ENCODE measurements around the gene LPGAT1. TPM values are rescaled to one million over a fixed set of nuclear protein-coding genes. Genes with fewer than 3 reads are reported as not detected.

LPGAT1 gene
- total RNA-seq, 1 donor from 2014 or later = 34.7 TPM

DNA sequence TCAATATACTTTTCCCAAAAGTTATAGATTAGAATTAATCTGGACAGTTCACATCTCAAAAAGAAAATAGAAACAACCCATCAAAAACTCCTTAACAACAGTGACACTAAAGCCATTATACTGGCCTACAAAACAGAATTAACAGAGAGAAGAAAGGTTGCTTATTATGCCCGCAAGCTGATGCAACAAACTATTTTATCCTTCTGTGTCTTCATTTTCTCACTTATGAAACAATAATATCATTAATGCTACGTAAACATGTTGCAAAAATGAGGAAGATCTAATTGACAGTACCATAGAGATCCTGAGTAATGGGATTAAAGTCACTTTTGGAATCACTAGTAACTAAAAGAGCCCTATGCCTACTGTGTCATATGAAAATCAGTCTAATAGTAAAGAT, 32.6 kb downstream of the LPGAT1 start:
- no peaks in the 10 kb centered on the region for H3K27me3 Mint-ChIP-seq (ENCODE audit: unreplicated experiment)
- no peak for DNase-seq (ENCODE audit: low spot score)
- no peaks in the 10 kb centered on the region for H3K4me1 Mint-ChIP-seq (ENCODE audit: unreplicated experiment)
- H3K36me3 Mint-ChIP-seq (ENCODE audit: low read depth, unreplicated experiment) = peaks cover 24% of the 10 kb centered on the region
- no peaks in the 10 kb centered on the region for H3K9me3 Mint-ChIP-seq (ENCODE audit: unreplicated experiment)
- no peak overlapping the region for H3K4me3 Mint-ChIP-seq (ENCODE audit: unreplicated experiment)
- TF ChIP-seq CTCF (IDR thresholded peaks at IDR 0.05; ENCODE audit: unreplicated experiment) = no peak
- no peak overlapping the region for H3K27ac Mint-ChIP-seq (ENCODE audit: unreplicated experiment)

GRCh38 chr1:211791979-211792378, 38.6 kb downstream of the LPGAT1 start:
- Mint-ChIP-seq H3K27me3 (ENCODE audit: unreplicated experiment) (no peaks in the 10 kb centered on the region), H3K27ac (ENCODE audit: unreplicated experiment) (no peak overlapping the region), H3K4me1 (ENCODE audit: unreplicated experiment) (no peaks in the 10 kb centered on the region), H3K36me3 (ENCODE audit: low read depth, unreplicated experiment) (peaks cover 9% of the 10 kb centered on the region), H3K4me3 (ENCODE audit: unreplicated experiment) (no peak overlapping the region), H3K9me3 (ENCODE audit: unreplicated experiment) (no peaks in the 10 kb centered on the region)
- no peak for DNase-seq (ENCODE audit: low spot score)
- no peak for TF ChIP-seq CTCF (IDR thresholded peaks at IDR 0.05; ENCODE audit: unreplicated experiment)

DNA sequence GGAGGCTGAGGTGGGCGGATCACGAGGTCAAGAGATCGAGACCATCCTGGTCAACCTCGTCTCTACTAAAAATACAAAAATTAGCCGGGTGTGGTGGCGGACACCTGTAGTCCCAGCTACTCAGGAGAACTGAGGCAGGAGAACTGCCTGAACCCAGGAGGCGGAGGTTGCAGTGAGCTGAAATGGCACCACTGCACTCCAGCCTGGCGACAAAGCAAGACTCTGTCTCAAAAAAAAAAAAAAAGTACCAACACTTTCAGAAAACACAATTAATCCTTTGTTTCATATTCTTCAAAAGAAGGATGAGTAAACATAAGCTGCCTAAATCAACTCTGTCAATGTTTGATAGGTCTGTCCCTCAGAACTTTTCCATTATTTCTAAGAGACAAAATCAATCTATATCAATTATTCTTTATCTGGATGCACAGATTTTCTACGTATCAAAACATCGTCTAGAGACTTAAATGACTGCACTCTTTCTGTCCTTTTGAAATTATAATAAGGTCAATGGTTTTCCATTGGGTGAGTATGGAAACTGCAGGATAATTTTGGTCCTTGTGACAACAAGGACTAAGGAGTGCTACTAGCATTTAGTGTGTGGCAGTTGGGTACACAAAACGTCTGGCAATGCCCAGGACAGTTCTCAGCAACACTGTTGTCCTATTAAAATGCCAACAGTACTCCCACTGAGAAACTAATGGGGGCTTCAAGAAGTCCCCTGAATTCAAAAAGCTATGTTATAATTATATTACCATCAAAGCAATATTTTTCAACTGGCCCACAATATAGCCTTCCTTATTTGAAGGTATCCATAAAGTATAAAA, 40.7 kb downstream of the LPGAT1 start:
- H3K36me3 Mint-ChIP-seq (ENCODE audit: low read depth, unreplicated experiment) = peaks cover 9% of the 10 kb centered on the region
- H3K9me3 Mint-ChIP-seq (ENCODE audit: unreplicated experiment) = no peaks in the 10 kb centered on the region
- no peak for TF ChIP-seq CTCF (IDR thresholded peaks at IDR 0.05; ENCODE audit: unreplicated experiment)
- no peaks in the 10 kb centered on the region for H3K27me3 Mint-ChIP-seq (ENCODE audit: unreplicated experiment)
- no peak overlapping the region for H3K27ac Mint-ChIP-seq (ENCODE audit: unreplicated experiment)
- no peak overlapping the region for H3K4me3 Mint-ChIP-seq (ENCODE audit: unreplicated experiment)
- no peaks in the 10 kb centered on the region for H3K4me1 Mint-ChIP-seq (ENCODE audit: unreplicated experiment)
- no peak for DNase-seq (ENCODE audit: low spot score)

DNA sequence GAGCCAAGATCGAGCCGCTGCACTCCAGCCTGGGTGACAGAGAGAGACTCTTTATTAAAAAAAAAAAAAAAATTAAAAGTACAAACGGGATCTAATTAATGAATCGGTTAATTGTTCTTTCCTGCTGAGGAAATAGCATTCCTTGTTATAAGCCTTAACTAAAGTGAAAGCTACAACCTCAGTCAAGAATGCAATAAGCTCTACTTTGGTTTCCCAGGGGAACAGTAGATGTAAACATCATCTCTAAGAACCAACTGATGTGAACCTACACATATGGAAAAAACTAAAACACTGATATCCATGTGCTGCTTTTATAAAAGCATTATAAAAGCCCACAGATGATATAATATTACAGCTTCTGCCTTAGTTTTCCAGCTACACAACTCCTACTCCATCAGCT, 41.9 kb downstream of the LPGAT1 start:
- Mint-ChIP-seq H3K27ac (ENCODE audit: unreplicated experiment) (no peak overlapping the region), H3K4me1 (ENCODE audit: unreplicated experiment) (peaks cover 5% of the 10 kb centered on the region), H3K36me3 (ENCODE audit: low read depth, unreplicated experiment) (peaks cover 9% of the 10 kb centered on the region), H3K27me3 (ENCODE audit: unreplicated experiment) (no peaks in the 10 kb centered on the region), H3K9me3 (ENCODE audit: unreplicated experiment) (no peaks in the 10 kb centered on the region), H3K4me3 (ENCODE audit: unreplicated experiment) (no peak overlapping the region)
- DNase-seq (ENCODE audit: low spot score) = no peak
- no peak for TF ChIP-seq CTCF (IDR thresholded peaks at IDR 0.05; ENCODE audit: unreplicated experiment)

DNA sequence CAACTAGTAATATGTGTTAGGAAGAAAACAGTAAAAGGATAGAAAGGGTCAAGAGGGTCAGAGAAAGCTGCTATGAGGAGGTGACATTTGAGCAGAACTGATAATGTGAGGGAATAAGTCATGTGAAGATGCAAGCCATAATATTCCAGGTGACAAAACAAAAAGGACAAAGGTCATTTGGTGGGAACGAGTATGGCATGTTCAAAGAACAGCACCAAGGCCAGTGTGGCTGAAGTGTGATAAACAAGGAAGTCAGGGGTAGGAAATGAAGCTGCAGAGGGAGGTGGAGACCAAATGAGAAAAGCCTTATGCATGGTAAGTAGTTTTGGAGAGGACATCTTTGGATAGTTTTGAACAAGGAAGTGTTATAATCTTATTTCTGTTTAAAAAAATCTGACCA, 46.7 kb downstream of the LPGAT1 start:
- Mint-ChIP-seq H3K27me3 (ENCODE audit: unreplicated experiment) (no peaks in the 10 kb centered on the region), H3K4me3 (ENCODE audit: unreplicated experiment) (no peak overlapping the region), H3K36me3 (ENCODE audit: low read depth, unreplicated experiment) (no peaks in the 10 kb centered on the region), H3K27ac (ENCODE audit: unreplicated experiment) (no peak overlapping the region), H3K4me1 (ENCODE audit: unreplicated experiment) (peaks cover 11% of the 10 kb centered on the region), H3K9me3 (ENCODE audit: unreplicated experiment) (no peaks in the 10 kb centered on the region)
- no peak for DNase-seq (ENCODE audit: low spot score)
- no peak for TF ChIP-seq CTCF (IDR thresholded peaks at IDR 0.05; ENCODE audit: unreplicated experiment)

All from endothelial cell (in vitro differentiated cells).